Activated naive CD8-positive, alpha-beta T cell treated with anti-CD3 and anti-CD28 coated beads, Interleukin-2, amount 50 U/mL, for 24 hours (primary cell): ENCODE results near the gene SRP9.

ENCODE experiments used
- ATAC-seq: fragments of 150-1000 bp; cut with Tn5 transposase; one replicate; pipeline ENCODE4 v1.10.0; 2021
- DNase-seq: peaks from one replicate; pipeline ENCODE4 v3.0.0; 2021
- H3K27ac Mint-ChIP-seq: one replicate; pipeline ENCODE4 v1.8.0; 2021; ENCODE audit warnings: mild to moderate bottlenecking, mixed read lengths
- H3K27me3 Mint-ChIP-seq: one replicate; pipeline ENCODE4 v1.8.0; 2021; ENCODE audit warnings: mixed read lengths
- H3K36me3 Mint-ChIP-seq: one replicate; pipeline ENCODE4 v1.8.0; 2021; ENCODE audit warnings: low read depth, mixed read lengths
- H3K4me1 Mint-ChIP-seq: one replicate; pipeline ENCODE4 v1.8.0; 2021; ENCODE audit warnings: mixed read lengths
- H3K4me3 Mint-ChIP-seq: one replicate; pipeline ENCODE4 v1.8.0; 2021; ENCODE audit warnings: mild to moderate bottlenecking, moderate library complexity, mixed read lengths
- H3K9me3 Mint-ChIP-seq: one replicate; pipeline ENCODE4 v1.8.0; 2021; ENCODE audit warnings: mixed read lengths

The SRP9 gene, protein sequence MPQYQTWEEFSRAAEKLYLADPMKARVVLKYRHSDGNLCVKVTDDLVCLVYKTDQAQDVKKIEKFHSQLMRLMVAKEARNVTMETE

DNA sequence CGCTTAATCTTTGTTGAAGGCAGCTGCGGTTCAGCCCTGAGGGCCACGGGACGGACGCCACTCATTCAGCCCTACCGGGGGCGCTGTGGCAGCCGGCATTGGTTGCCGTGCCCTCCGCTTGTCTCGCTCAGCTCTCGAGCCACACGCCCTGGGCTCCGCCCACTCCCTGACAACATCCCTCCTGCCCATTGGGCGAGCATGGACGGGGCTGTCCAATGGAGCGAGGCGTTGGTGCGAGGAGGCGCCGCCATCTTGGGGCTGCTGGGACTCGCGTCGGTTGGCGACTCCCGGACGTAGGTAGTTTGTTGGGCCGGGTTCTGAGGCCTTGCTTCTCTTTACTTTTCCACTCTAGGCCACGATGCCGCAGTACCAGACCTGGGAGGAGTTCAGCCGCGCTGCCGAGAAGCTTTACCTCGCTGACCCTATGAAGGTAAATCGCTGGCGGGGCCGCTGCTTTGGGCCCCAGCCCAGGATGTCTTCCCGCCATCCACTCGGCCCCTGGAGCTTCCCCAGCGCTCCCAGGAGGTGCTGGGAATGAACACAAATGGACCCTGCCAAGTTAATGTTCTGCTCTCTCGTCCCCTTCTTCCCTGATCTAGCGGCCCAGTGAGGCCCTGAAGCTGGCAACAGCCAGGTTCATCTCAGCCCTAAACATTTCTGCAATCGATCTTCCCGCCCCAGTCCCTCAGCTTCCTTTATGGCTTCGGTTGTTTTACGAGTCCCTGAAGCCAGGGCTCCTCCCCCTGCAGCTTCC lies at the start of gene SRP9:
SRP9 (plus strand) TSS at position 244 of the 754 bp plus-strand sequence; CDS start at position 359, 115 bp downstream.
- DNase-seq (peak; percentile 97), ATAC-seq (peak; percentile 99)
- Mint-ChIP-seq H3K9me3 (no peaks in the 10 kb centered on the region), H3K27ac (no peak within 1 kb of the TSS), H3K4me1 (peaks cover 30% of the 10 kb centered on the region), H3K36me3 (peaks cover 28% of the 10 kb centered on the region), H3K27me3 (no peaks in the 10 kb centered on the region), H3K4me3 (no peak within 1 kb of the TSS)

DNA sequence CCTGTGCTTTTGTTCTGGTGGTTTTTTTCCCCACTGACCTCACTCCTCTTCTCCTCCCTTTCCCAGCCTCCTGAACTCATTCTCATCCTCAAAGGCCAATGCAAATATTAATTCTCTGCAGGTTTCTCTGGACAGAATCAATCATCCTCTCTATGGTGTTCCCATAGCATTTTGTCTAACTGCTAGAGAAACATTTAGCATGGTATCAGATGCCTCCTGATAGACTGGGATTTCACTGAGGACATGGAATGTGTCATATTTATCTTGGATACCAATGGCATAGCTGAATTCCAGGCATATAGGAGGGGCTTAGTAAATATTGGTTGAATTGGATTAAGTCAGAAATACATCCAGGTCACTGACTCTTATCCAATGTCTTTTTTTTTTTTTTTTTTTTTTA lies 46.1 kb upstream of the SRP9 start:
- Mint-ChIP-seq H3K27ac (no peak overlapping the region), H3K9me3 (no peaks in the 10 kb centered on the region), H3K27me3 (no peaks in the 10 kb centered on the region), H3K4me3 (no peak overlapping the region), H3K36me3 (no peaks in the 10 kb centered on the region), H3K4me1 (no peaks in the 10 kb centered on the region)
- no peak for ATAC-seq
- DNase-seq = no peak

DNA sequence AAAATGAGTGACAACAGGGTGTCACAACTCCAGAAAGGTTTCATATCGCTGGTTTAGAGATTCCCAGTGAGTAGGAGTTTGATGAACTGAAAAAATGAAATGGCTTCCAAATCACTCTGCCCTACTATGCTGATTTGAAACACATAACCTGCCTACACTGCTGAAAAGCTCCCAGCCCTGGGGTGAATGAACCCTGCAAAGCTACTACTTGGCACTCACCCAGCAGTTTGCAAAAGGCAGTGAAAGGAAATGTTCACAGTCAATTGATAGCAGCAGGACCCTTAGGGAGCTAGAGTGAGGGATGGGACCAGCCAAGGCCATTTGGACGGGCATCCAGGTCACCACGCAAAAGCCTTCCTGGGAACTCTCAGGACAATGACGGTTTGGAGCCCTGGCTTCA lies 44.4 kb upstream of the SRP9 start:
- DNase-seq (no peak), ATAC-seq (no peak)
- H3K4me3 Mint-ChIP-seq = no peak overlapping the region
- H3K4me1 Mint-ChIP-seq = no peaks in the 10 kb centered on the region
- no peaks in the 10 kb centered on the region for H3K9me3 Mint-ChIP-seq
- H3K27me3 Mint-ChIP-seq = no peaks in the 10 kb centered on the region
- no peaks in the 10 kb centered on the region for H3K36me3 Mint-ChIP-seq
- no peak overlapping the region for H3K27ac Mint-ChIP-seq

DNA sequence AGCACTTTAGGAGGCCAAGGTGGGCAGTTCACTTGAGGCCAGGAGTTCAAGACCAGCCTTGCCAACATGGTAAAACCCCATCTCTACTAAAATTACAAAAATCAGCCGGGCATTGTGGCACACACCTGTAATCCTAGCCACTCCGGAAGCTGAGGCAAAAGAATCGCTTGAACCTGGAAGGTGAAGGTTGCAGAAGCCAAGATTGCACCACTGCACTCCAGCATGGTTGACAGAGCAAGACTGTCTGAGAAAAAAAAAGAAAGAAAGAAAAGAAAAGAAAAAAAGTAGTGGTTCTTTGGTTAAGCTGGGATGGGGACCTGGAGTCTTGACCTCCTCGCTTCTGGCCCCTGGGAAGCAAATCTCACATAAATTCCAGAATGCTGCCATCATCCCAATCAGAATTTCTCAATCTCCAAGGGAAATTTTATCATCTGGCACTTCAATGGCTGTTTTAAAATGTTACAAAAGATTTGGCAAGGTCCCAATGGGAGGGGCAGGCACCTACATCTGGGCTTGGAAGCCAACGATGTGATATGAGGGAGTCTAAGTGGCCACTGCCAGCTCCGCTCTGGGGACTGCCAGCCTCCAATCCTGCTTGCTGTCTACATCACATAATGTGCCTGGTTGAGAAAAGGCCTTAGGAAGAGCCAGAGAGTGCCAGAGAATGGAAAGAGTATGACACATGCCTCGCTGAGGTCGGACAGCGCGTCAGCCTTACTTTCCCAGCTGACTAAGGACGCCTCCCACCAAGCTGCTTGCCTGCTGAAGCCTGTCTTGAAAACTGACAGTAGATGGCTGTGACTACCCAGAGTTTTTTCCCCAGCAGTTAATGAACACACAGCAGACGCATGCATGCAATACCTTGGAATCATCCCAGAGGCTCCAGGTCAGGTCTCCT lies 42.1 kb upstream of the SRP9 start:
- no peak overlapping the region for H3K27ac Mint-ChIP-seq
- no peak overlapping the region for H3K4me3 Mint-ChIP-seq
- no peaks in the 10 kb centered on the region for H3K27me3 Mint-ChIP-seq
- ATAC-seq (no peak), DNase-seq (no peak)
- no peaks in the 10 kb centered on the region for H3K9me3 Mint-ChIP-seq
- H3K4me1 Mint-ChIP-seq = no peaks in the 10 kb centered on the region
- no peaks in the 10 kb centered on the region for H3K36me3 Mint-ChIP-seq

DNA sequence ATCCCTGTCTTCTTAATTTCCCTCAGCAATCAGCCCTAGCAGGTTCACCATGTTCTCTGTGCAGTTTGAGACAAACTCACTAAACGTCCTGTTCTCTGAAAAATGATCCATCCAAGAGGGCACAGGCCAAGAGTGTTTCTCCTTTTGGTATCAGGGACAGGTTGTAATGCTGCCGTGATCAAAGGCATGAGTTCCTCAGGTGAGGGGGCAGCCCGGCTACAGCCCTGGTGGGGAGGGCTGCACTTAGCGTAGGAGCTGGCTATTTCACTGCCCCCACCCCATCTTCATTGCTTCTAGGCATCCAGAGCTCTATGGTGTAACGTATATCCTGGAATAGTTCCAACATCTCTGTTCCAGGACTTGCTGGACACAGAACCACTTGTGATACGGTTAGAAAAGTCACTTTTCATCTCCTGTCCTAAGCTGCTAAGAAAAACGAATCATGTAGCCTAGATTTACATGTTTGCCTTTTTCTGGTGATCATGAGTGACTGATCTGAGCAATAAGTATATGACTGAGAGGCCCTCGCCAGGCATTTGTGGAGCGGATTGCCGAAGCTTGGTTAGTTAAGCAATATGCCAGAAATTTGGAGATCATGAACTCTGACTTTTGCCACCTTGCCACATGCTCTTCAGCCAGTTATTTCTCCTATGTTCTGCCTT lies 41.1 kb upstream of the SRP9 start:
- Mint-ChIP-seq H3K27ac (no peak overlapping the region), H3K27me3 (no peaks in the 10 kb centered on the region)

DNA sequence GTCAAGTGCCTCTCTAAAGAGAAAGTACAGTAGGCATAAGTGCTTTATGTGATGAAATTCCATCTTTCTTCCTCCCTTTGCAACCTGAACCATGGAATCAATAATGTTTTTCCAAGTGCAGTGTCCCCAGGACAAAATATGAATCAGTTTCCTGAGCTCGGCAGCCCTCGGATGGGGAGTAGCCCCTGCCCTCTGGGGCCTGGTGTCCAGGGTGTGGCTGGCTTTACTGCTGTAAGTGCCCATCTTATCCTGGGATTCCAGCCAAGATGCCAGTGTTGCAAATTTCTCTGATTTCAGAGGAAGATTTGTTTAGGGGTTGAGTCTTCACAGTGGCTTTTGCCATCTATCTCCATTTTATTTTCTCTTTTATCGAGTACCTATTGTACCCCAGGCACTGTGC lies 40.5 kb upstream of the SRP9 start:
- no peaks in the 10 kb centered on the region for H3K9me3 Mint-ChIP-seq
- no peak overlapping the region for H3K4me3 Mint-ChIP-seq
- no peak overlapping the region for H3K27ac Mint-ChIP-seq
- no peak for ATAC-seq
- H3K36me3 Mint-ChIP-seq = no peaks in the 10 kb centered on the region
- H3K4me1 Mint-ChIP-seq = no peaks in the 10 kb centered on the region
- no peak for DNase-seq
- no peaks in the 10 kb centered on the region for H3K27me3 Mint-ChIP-seq

More for the DNA sequence above, 41.1 kb upstream of the SRP9 start:
- no peaks in the 10 kb centered on the region for H3K36me3 Mint-ChIP-seq
- no peak overlapping the region for H3K4me3 Mint-ChIP-seq
- no peaks in the 10 kb centered on the region for H3K9me3 Mint-ChIP-seq
- DNase-seq = no peak
- no peaks in the 10 kb centered on the region for H3K4me1 Mint-ChIP-seq
- ATAC-seq = no peak

DNA sequence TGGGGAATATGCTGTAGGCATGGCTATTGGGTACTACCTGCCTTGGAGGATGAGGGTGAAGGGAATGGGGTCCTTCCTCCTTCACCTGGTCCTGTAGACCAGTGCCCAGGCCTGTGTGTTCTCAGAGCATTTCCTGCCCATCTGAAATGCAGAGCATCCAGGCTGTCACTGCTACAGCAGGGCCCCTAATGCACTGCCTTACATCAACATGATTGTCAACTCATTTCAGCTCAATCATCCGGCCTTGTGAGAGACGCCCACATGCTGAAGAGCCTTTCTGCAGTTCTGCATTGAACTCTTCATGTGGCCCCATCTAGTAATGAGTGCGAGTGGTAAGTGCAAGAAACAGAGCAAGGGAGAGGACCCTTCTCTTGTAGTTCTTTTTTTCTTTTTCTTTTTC lies 39.8 kb upstream of the SRP9 start:
- Mint-ChIP-seq H3K9me3 (no peaks in the 10 kb centered on the region), H3K27me3 (no peaks in the 10 kb centered on the region), H3K4me1 (no peaks in the 10 kb centered on the region), H3K27ac (no peak overlapping the region), H3K36me3 (no peaks in the 10 kb centered on the region), H3K4me3 (no peak overlapping the region)
- ATAC-seq = no peak
- no peak for DNase-seq

DNA sequence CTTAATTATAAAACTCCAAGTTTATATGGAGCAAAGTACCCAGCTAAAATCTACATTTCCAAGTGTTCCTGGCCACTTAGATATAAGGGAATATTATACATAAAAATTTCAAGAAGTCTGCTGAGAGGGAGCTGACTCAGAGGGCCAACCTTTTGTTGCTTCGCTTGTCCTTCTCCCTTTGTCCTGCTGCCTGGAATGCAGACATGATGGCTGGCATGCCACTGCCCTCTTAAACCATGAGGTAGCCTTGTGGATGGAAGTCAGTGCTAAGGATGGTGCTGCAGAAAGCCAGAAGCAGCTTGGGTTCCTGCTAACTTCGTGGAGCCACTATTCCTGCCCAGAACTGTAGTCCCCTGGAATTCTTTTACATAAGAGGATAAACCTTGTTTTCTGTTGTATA lies 38.9 kb upstream of the SRP9 start:
- Mint-ChIP-seq H3K27me3 (no peaks in the 10 kb centered on the region), H3K36me3 (no peaks in the 10 kb centered on the region), H3K4me1 (no peaks in the 10 kb centered on the region), H3K4me3 (no peak overlapping the region), H3K9me3 (no peaks in the 10 kb centered on the region), H3K27ac (no peak overlapping the region)
- DNase-seq (no peak), ATAC-seq (no peak)

DNA sequence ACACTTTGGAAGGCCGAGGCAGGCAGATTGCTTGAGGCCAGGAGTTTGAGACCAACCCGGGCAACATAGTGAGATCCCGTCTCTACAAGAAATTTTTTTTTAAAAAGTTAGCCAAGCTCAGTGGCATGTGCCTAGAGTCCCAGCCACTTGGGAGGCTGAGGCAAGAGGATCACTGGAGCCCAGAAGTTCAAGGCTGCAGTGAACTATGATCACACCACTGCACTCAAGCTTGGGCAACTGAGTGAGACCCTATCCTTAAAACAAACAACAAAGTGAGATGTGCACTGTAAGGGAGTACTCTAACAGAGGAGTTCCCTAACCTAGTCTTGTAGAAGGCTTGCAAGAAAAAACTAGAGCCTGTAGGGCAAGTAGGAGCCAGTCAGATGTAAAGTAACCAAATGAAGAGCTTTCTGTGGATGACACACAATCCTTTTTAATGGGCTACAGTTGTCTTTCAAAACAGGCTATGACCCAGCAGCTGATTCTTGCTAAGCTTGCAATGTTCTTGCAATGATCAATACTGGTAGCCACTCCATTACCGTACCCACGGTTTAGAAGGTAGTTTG lies 38.0 kb upstream of the SRP9 start:
- Mint-ChIP-seq H3K9me3 (no peaks in the 10 kb centered on the region), H3K36me3 (no peaks in the 10 kb centered on the region), H3K27me3 (no peaks in the 10 kb centered on the region), H3K27ac (no peak overlapping the region), H3K4me1 (no peaks in the 10 kb centered on the region), H3K4me3 (no peak overlapping the region)
- ATAC-seq = no peak
- DNase-seq = no peak

DNA sequence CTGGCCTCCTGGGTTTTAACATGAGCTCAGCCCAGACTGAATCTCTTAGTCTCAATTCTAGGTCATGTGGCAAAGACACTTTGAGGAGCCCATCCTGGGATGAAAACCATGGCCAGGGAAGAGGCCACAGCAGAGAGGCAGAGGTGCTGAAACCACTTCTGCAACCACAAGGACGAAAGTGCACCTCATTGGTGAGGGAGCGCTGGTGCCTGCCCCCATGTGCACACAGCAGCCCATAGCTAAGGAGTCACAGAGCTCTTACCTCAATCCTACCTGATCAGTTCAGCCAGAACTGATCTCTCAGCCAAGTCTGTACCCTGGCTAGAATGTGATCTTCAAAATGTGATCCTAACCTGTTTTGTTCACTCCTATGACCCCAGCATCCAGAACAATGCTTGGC lies 32.9 kb upstream of the SRP9 start:
- H3K9me3 Mint-ChIP-seq = no peaks in the 10 kb centered on the region
- DNase-seq (no peak), ATAC-seq (no peak)
- H3K27me3 Mint-ChIP-seq = no peaks in the 10 kb centered on the region
- H3K27ac Mint-ChIP-seq = no peak overlapping the region
- no peak overlapping the region for H3K4me3 Mint-ChIP-seq
- H3K4me1 Mint-ChIP-seq = no peaks in the 10 kb centered on the region
- no peaks in the 10 kb centered on the region for H3K36me3 Mint-ChIP-seq

DNA sequence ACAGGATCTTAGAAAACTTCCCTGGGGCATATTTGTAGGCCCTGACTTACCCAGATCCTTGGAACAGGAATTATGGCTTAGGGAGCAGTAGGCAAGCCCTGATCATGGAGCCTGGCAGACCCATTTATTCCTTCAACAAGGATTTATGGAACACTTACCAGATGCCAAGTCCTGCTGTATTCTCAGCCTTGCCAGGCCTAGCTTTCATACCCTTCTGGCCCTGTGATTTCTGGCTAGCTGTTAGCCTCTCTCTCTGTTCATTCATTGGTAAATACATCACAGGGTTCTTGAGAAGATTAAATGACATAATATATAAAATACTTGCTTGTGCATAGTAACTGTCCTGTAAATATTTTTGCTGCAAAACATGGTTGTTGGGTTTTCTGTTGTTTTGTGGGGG lies 32.4 kb upstream of the SRP9 start:
- Mint-ChIP-seq H3K9me3 (no peaks in the 10 kb centered on the region), H3K4me1 (no peaks in the 10 kb centered on the region), H3K36me3 (no peaks in the 10 kb centered on the region), H3K27ac (no peak overlapping the region), H3K4me3 (no peak overlapping the region), H3K27me3 (no peaks in the 10 kb centered on the region)
- ATAC-seq = no peak
- no peak for DNase-seq

DNA sequence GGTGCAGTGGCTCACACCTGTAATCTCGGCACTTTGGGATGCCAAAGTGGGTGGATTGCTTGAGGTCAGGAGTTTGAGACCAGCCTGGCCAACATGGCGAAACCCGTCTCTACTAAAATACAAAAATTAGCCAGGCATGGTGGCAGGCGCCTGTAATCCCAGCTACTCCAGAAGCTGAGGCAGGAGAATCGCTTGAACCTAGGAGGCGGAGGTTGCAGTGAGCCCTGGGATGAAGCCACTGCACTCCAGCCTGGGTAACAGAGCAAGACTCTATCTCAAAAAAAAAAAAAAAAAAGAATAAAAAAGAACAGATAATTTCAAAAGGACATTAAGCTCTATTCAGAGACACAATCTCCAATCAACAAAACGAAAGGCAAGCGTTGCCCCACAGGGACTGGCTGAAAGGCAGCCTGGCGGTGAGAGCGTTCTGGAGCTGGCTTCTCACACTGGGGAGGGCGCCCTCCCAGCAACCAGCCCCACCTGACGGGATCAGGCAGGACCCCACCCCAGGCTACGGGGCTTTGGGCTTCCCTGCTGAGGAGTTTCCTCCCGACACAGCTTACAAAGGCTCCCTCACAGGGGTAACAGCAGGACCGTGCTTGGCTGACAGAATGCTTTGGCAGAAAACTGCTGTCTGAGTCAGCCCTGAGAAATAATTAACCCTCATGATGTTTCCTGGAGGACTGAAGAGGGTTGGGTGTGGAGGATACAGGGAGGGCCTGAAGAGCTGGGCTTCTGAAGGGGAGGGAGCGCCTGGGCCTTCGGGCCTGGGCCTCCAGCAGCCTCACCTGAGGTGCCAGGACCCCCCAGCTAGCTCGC lies 31.1 kb upstream of the SRP9 start:
- Mint-ChIP-seq H3K4me1 (no peaks in the 10 kb centered on the region), H3K4me3 (no peak overlapping the region), H3K36me3 (no peaks in the 10 kb centered on the region), H3K27me3 (no peaks in the 10 kb centered on the region), H3K9me3 (no peaks in the 10 kb centered on the region), H3K27ac (no peak overlapping the region)
- ATAC-seq = no peak
- no peak for DNase-seq

DNA sequence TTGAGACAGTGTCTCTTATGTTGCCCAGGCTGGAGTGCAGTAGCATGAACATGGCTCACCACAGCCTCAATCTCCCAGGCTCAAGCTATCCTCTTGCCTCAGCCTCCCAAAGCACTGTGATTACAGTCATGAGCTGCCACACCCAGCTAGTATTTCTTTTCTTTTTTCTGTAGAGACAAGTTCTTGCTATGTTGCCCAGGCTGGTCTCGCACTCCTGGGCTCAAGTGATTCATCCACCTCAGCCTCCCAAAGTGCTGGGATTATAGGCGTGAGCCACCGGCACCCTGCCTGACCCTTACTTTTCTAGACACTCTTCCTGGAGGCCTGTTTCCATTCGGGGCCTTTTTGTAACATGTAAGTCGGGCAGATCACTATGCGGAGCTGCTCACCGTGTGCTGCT lies 30.1 kb upstream of the SRP9 start:
- no peaks in the 10 kb centered on the region for H3K27me3 Mint-ChIP-seq
- no peak for ATAC-seq
- no peaks in the 10 kb centered on the region for H3K9me3 Mint-ChIP-seq
- no peaks in the 10 kb centered on the region for H3K36me3 Mint-ChIP-seq
- no peaks in the 10 kb centered on the region for H3K4me1 Mint-ChIP-seq
- H3K27ac Mint-ChIP-seq = no peak overlapping the region
- no peak overlapping the region for H3K4me3 Mint-ChIP-seq
- no peak for DNase-seq

DNA sequence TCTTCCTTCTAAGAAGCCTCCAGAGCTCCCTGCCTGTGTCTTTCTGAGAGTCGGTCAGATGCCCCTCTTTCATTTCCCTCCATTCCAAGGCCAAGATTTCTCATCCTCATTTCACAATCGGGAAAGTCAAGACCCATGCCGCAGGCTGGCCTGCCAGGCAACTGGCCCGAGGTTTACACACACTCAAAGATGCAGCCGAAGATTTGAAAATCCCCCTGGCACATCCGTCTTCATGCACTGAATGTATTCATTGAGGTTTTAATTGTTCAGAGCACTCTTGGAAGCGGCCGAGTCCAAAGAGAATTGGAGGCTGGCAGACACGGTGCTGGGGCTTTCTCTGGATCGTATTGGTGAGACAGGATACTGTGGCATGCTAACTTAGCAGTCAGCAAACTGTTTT lies 29.1 kb upstream of the SRP9 start:
- DNase-seq = no peak
- Mint-ChIP-seq H3K36me3 (no peaks in the 10 kb centered on the region), H3K27me3 (no peaks in the 10 kb centered on the region), H3K4me3 (no peak overlapping the region), H3K4me1 (no peaks in the 10 kb centered on the region), H3K27ac (no peak overlapping the region), H3K9me3 (no peaks in the 10 kb centered on the region)
- ATAC-seq = no peak
